Thoracic aorta (tissue), 2 donors: Measurements from ENCODE around the gene B4GALNT3. TPM values are rescaled to one million over a fixed set of nuclear protein-coding genes. Genes with fewer than 3 reads are reported as not detected.
A peak's percentile ranks its signal among the peaks of the same experiment; 100 is the strongest.

Experiments used
- ATAC-seq: fragments of 150-250 bp; one replicate; pipeline ENCODE4 v1.8.0; 2017; ENCODE audit warnings: low read depth; ENCODE audit not compliant: insufficient number of reproducible peaks, low FRiP score
- DNase-seq: peaks from one replicate; pipeline ENCODE4 v3.0.0-alpha.2; 2020; ENCODE audit warnings: low spot score
- H3K27ac ChIP-seq, 2 donors: fragments of 200-600 bp; sonication (generic); 1 replicate in 1 of 2; 2 replicates in 1 of 2; pipeline ENCODE4 v1.5.1; 2016; ENCODE audit warnings: mild to moderate bottlenecking in 2 of 2, moderate library complexity in 2 of 2
- H3K27me3 ChIP-seq: fragments of 200-600 bp; sonication (generic); replicated peaks from 2 replicates; pipeline ENCODE4 v1.6.0; 2016; ENCODE audit warnings: mild to moderate bottlenecking; ENCODE audit not compliant: insufficient read depth
- H3K36me3 ChIP-seq: fragments of 200-600 bp; sonication (generic); one replicate; pipeline ENCODE4 v1.5.1; 2016
- H3K4me1 ChIP-seq, 2 donors: fragments of 200-600 bp; sonication (generic); 1 replicate in 1 of 2; 2 replicates in 1 of 2; pipeline versions ENCODE4 v1.5.1 to v1.6.0; 2016; ENCODE audit warnings: low read depth in 2 of 2, mild to moderate bottlenecking in 1 of 2; ENCODE audit not compliant: control insufficient read depth in 1 of 2
- H3K4me3 ChIP-seq: fragments of 200-600 bp; sonication (generic); 2 replicates; pipeline ENCODE4 v1.5.1; 2016; ENCODE audit warnings: mild to moderate bottlenecking
- H3K9me3 ChIP-seq: fragments of 200-600 bp; sonication (generic); 2 replicates; pipeline ENCODE4 v1.5.1; 2016
- CTCF ChIP-seq: fragments of 200-600 bp; sonication (generic); IDR thresholded peaks from one replicate; pipeline ENCODE4 v1.5.1; 2019; ENCODE audit warnings: antibody characterized with exemption
- total RNA-seq, 2 donors: library from RNA; depleted of rRNA; stranded (reverse); fragments of >200 nt; gene quantifications; one replicate each; pipeline versions ENCODE4 v1.1.0 to v1.2.3, GENCODE V29; 2016

The B4GALNT3 gene
- total RNA-seq, 2 donors from 2014 or later, result 16.8 to 22.3 TPM

DNA sequence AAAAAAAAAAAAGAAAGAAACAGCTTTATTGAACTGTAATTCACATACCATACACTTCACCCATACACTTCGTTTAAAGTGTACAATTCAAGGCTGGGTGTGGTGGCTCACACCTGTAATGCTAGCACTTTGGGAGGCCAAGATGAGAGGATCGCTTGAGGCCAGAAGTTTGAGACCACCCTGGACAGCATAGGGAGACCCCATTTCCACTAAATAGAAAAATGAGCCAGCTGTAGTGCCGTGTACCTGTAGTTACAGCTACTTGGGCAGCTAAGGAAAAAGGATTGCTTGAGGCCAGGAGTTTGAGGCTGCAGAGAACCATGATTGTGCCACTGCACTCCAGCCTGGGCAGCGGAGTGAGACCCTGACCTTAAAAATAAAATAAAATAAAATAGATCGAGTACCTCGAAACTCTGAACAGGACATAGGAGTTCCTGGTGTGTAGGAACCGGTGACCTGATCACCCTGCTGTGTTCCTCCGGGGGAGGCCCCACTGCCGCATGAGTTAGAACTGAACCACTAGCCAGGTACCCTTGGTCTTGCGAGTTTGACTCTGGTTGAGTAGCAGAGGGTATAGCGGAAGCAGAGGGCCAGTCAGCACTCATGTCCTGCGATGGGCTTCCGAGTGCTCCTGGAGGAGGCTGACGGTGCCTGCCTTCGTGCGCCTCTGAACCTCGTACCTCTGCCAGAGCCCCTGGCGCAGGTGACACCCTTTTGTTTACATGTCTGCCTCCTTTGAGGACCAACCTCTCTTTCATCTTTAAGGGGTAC is 80.0 kb downstream of the B4GALNT3 start:
- ATAC-seq (no peak), DNase-seq (no peak)
- H3K4me3 ChIP-seq, result no peak overlapping the region
- no peaks in the 10 kb centered on the region for H3K27me3 ChIP-seq
- H3K4me1 ChIP-seq, result peaks cover 11 to 27% of the 10 kb centered on the region in 2 donors
- no peaks in the 10 kb centered on the region for H3K36me3 ChIP-seq
- no peaks in the 10 kb centered on the region for H3K9me3 ChIP-seq
- H3K27ac ChIP-seq, result no peak overlapping the region
- no peak for TF ChIP-seq CTCF

DNA sequence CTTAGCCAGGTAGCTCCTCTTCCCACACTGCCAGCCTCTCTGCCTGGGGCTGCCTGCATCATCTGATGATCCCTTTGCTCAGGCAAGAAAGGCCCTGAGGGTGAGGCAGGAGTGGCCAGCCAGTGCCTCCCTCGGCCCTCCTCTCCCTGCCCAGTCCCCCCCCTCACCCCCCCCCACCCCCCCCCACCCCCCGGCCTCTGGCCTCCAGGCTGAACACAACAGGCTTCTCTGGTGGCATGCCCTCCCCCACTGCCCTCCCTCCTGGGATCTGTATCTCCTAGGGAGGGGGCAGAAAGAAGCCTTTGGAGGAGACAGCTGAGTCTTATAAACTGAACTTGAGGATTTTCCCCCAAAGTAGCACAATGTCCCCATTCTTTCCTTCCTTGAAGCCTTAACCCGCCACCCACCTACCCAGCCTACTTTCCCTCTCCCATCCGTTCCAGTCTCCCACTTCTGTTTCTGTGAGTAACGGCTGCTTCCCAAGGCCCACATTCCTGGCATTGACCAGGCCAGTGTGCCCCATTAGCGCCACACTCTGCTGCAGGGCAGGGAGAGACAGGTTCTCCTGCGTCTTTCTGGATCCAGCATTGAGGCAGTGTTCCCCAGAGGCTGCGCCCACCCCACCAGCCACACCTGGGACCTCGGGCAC is 82.1 kb downstream of the B4GALNT3 start:
- H3K27ac ChIP-seq, result peak overlapping the region; percentile 26 to 43
- DNase-seq, result no peak
- H3K4me1 ChIP-seq, result peaks cover 11 to 29% of the 10 kb centered on the region in 2 donors
- no peaks in the 10 kb centered on the region for H3K36me3 ChIP-seq
- H3K4me3 ChIP-seq, result no peak overlapping the region
- H3K9me3 ChIP-seq, result no peaks in the 10 kb centered on the region
- H3K27me3 ChIP-seq, result no peaks in the 10 kb centered on the region
- ATAC-seq, result no peak
- no peak for TF ChIP-seq CTCF

DNA sequence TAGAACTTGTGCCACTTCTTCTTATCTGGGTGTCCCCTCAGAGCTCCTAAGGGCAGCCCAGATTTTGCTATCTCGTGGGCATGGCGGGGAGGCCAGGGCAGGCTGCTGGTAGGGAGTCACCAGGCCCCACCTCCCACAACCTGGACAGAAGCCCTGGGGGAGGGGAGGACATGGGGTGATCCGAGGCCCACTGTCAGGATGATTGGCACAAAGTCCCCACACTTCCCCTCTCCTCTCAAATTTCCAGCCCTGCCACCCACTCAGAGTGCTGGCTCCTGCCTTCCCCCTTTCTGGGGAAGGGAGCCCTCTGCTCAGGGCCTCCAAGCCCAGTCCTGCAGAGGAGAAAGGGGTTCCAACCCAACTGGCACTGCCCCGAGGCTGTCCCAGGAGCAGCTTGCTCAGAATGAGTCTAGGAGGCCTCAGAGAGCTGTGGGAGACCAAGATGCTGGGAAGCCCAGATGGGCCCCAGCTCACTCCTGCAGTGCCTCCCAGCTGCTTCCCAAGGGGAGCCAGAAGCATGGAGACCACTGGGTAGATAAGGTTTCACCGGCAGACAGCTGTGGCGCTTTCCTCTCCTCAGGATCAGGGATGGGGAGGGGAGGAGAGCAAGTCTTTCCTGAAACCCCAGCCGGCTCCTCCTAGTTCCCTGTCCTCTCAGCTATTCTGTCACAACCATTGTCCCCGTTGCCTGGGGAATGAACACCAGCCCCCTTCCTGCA is 82.8 kb downstream of the B4GALNT3 start:
- H3K27me3 ChIP-seq, result no peaks in the 10 kb centered on the region
- no peaks in the 10 kb centered on the region for H3K9me3 ChIP-seq
- DNase-seq (no peak), ATAC-seq (no peak)
- no peak for TF ChIP-seq CTCF
- H3K4me1 ChIP-seq, result peaks cover 11 to 34% of the 10 kb centered on the region in 2 donors
- no peaks in the 10 kb centered on the region for H3K36me3 ChIP-seq
- no peak overlapping the region for H3K27ac ChIP-seq
- no peak overlapping the region for H3K4me3 ChIP-seq

GRCh38 chr12:543114-543451 is 83.3 kb downstream of the B4GALNT3 start:
- no peak for DNase-seq
- Histone ChIP-seq H3K27me3 (no peaks in the 10 kb centered on the region), H3K4me1 (peaks cover 11 to 34% of the 10 kb centered on the region in 2 donors), H3K9me3 (no peaks in the 10 kb centered on the region), H3K36me3 (no peaks in the 10 kb centered on the region), H3K27ac (no peak overlapping the region), H3K4me3 (no peak overlapping the region)
- no peak for TF ChIP-seq CTCF
- no peak for ATAC-seq

DNA sequence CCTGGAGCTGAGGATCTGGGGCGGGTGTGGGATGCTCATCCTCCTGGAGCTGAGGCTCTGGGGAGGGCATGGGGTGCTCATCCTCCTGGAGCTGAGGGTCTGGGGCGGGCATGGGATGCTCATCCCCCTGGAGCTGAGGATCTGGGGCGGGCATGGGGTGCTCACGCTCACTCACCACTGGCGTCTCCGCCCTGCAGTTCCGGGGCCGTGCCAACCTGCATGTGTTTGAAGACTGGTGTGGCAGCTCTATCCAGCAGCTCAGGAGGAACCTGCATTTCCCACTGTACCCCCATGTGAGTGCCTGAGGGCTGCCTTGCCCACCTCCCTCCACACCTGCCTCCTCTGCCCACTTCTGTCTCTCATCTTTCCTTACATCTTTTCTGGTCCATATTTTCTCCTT is 84.4 kb downstream of the B4GALNT3 start:
- no peak overlapping the region for H3K27ac ChIP-seq
- no peak for ATAC-seq

More for the DNA sequence above, 84.4 kb downstream of the B4GALNT3 start:
- TF ChIP-seq CTCF, result no peak
- H3K4me1 ChIP-seq, result peaks cover 5 to 30% of the 10 kb centered on the region in 2 donors
- H3K36me3 ChIP-seq, result no peaks in the 10 kb centered on the region
- no peaks in the 10 kb centered on the region for H3K9me3 ChIP-seq
- DNase-seq, result no peak
- no peaks in the 10 kb centered on the region for H3K27me3 ChIP-seq
- H3K4me3 ChIP-seq, result no peak overlapping the region
